ENCODE measurements around the gene ZNF322.

ZNF322 gene

DNA sequence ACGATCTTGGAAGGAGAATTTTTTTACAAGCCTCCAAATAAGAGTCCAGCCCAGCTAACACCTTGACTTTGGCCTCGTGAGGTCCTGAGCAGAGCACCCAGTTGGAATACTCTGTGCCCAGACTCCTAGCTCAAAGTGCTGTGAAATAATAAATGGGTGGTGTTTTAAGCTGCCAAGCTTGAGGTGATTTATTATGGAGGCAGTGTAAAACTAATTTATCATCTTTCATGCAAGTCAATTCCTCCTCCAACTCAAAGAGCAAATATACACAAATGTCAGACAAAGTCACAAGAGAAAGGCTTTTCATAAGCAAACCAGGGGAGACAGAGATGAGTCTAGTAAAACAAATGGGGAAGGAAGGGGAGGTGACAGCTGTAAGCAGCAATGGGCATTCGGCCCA lies 50.1 kb downstream of the ZNF322 start:
- TF ChIP-seq, protein P1, sequence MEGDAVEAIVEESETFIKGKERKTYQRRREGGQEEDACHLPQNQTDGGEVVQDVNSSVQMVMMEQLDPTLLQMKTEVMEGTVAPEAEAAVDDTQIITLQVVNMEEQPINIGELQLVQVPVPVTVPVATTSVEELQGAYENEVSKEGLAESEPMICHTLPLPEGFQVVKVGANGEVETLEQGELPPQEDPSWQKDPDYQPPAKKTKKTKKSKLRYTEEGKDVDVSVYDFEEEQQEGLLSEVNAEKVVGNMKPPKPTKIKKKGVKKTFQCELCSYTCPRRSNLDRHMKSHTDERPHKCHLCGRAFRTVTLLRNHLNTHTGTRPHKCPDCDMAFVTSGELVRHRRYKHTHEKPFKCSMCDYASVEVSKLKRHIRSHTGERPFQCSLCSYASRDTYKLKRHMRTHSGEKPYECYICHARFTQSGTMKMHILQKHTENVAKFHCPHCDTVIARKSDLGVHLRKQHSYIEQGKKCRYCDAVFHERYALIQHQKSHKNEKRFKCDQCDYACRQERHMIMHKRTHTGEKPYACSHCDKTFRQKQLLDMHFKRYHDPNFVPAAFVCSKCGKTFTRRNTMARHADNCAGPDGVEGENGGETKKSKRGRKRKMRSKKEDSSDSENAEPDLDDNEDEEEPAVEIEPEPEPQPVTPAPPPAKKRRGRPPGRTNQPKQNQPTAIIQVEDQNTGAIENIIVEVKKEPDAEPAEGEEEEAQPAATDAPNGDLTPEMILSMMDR (IDR thresholded peaks at IDR 0.05; ENCODE audit: control extremely low read depth, extremely low read depth, low read depth, missing control alignments): no peak
- ChIA-PET POLR2A (no interaction called here), CTCF (interaction anchor here (1.1 to 2.6 kb wide), 3 partner anchors 12 to 518 kb away, joined by 3 to 12 read pairs (median 3); no protein-coding TSS in a partner anchor)
- DNase-seq (ENCODE audit: extremely low spot score): no peak

DNA sequence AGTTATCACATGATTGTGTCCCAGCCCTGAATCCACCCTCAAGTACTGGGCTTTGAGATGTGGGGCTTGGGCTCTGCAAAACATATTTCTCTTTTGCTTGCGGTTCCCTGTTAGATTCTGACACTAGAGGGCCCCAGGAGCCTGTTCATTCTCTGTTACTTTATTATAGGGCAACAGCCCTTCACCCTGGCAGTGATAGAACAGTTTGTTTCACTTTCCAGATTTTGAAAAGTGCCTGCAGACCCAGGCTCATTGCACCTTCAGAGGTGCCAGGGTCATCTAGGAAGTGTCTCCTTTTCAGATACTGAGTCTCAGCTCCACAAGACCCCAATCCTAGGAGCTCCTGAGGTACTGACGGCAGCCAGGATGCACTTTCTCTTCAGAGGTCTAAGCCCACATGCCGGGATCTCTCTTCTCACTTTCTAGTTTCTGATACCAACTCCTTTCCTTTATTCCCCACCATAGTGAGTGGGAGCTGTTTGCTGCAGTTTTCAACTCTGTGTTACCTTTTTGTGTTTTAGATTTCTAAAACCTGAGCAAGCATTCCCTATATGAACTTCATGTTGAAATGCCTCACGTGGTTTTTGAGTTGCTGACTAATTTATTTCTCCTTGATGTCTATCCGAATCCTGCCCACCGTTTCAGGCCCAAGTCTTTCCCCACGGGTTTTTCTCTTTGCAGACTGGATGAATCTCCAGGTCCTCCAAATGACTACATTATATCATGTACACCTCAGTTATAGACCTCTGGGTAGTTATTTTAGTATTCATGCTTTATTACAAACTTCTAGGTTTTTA lies 51.9 kb downstream of the ZNF322 start:
- POLR2A ChIA-PET: no interaction called here

DNA sequence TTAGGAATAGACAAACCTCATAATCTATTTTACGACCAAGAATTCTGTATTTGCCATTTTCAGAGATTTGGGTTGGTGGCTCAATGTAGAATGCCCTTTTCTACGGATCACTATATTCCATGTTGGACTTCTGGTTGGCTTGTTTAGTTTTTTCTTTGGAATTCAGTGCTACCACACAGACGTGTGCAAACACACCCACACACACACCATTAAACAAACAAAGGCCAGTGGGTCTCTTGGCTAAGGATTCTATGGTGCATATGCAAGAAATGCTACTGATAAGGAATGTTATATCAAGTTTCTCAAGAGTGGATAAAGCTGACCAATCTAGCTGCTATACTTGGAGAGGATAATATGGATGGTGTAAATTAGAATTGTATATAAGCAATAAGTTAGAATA lies 54.7 kb downstream of the ZNF322 start:
- ChIA-PET CTCF (interaction anchor here (0.9 kb wide), 1 partner anchor 9 kb away, joined by 3 read pairs; no protein-coding TSS in a partner anchor), POLR2A (no interaction called here)
- TF ChIP-seq, protein P1 (IDR thresholded peaks at IDR 0.05; ENCODE audit: control extremely low read depth, extremely low read depth, low read depth, missing control alignments): no peak

More for the DNA sequence above, 51.9 kb downstream of the ZNF322 start:
- DNase-seq (ENCODE audit: extremely low spot score): peak; percentile 68
- TF ChIP-seq, protein P1 (IDR thresholded peaks at IDR 0.05; ENCODE audit: control extremely low read depth, extremely low read depth, low read depth, missing control alignments): peak; percentile 66
- CTCF ChIA-PET: interaction anchor here (0.9 to 1.4 kb wide), 7 partner anchors 13 to 473 kb away, joined by 3 to 7 read pairs (median 4); no protein-coding TSS in a partner anchor

DNA sequence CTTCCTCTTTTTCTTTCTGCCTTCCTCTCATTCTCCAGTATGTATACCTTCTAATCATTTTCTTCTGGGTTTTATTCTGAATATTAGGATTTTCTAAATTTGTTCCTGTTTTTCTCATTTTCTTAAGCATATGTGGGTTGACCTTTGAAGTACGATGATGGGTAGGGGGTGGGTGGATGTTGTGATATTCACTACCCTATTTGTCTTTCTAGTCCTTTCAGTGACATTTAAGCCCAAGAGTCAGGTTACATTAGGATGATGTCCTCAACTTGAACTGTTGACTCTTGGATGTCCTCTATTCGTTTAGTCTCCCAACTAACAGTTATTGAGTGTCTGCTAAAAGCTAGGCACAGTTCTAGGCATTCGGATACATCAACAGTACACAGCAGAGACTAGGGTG lies 55.5 kb downstream of the ZNF322 start:
- POLR2A ChIA-PET: no interaction called here
- no peak for DNase-seq (ENCODE audit: extremely low spot score)
- TF ChIP-seq, protein P1 (IDR thresholded peaks at IDR 0.05; ENCODE audit: control extremely low read depth, extremely low read depth, low read depth, missing control alignments): no peak
- CTCF ChIA-PET: interaction anchor here (0.9 kb wide), 1 partner anchor 9 kb away, joined by 3 read pairs; no protein-coding TSS in a partner anchor

More for the DNA sequence above, 54.7 kb downstream of the ZNF322 start:
- no peak for DNase-seq (ENCODE audit: extremely low spot score)

DNA sequence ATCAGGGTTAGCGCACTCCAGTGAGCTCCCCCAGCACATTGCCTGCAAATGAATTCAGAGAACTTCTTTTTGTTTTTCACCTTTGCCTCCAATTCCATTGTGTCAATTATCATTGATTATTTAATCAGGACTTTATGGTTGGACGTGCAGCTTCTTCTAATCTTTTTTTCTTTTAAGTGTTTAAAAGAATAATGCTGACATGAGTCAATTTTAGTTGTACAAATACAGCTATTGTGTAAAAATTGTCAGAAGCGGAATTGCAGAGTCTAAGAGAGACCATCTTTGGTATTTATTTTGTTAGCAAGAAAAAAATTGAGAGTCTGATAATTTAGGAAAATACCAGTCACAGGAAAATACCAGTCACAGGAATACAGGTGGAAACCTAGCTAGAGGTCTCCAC lies 57.3 kb downstream of the ZNF322 start:
- POLR2A ChIA-PET: no interaction called here
- TF ChIP-seq, protein P1 (IDR thresholded peaks at IDR 0.05; ENCODE audit: control extremely low read depth, extremely low read depth, low read depth, missing control alignments): no peak
- no peak for DNase-seq (ENCODE audit: extremely low spot score)
- CTCF ChIA-PET: no interaction called here

DNA sequence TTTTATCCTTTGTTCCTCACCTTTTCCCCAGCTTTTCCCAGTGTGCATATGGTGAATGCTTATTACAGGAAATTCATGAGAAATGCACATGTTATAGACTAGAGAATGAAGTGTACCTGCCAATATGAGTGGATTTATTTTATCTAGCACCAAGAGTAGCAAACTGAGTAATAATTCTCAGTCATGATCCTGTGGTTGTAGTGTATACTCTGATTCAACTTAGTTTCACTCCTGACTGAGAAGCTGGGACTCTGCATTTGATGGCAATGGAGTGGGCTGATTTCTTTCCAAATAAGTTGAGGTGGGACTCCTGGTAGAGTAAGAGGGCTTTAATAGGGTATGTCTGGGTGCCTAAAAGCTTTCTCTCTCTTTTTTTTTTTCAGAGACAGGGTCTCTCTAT lies 58.8 kb downstream of the ZNF322 start:
- ChIA-PET CTCF (no interaction called here), POLR2A (interaction anchor here (1.5 kb wide), 1 partner anchor 495 kb away, joined by 4 read pairs; no protein-coding TSS in a partner anchor)
- DNase-seq (ENCODE audit: extremely low spot score): no peak
- TF ChIP-seq, protein P1 (IDR thresholded peaks at IDR 0.05; ENCODE audit: control extremely low read depth, extremely low read depth, low read depth, missing control alignments): no peak
